Neural progenitor cell (in vitro differentiated cells): Measurements from ENCODE around the gene NDOR1. TPM values are rescaled to one million over a fixed set of nuclear protein-coding genes. Genes with fewer than 3 reads are reported as not detected.

ENCODE experiments used
- DNase-seq: peaks from one replicate; pipeline ENCODE4 v3.0.0-alpha.2; 2016; ENCODE audit warnings: low spot score
- H2AFZ ChIP-seq: fragments of 200-600 bp; sonication (generic); replicated peaks from 2 replicates; pipeline ENCODE4 v1.6.1; 2016; ENCODE audit warnings: antibody characterized with exemption
- H3F3A ChIP-seq: fragments of 200-600 bp; sonication (generic); 2 replicates; pipeline ENCODE4 v1.6.1; 2016; ENCODE audit warnings: antibody characterized with exemption, low read depth
- H3K27ac ChIP-seq: fragments of 200-600 bp; sonication (generic); 2 replicates; pipeline ENCODE4 v1.5.1; 2016; ENCODE audit warnings: mild to moderate bottlenecking
- H3K27me3 ChIP-seq: fragments of 200-600 bp; sonication (generic); 2 replicates; pipeline ENCODE4 v1.6.1; 2016; ENCODE audit warnings: mild to moderate bottlenecking, moderate library complexity
- H3K36me3 ChIP-seq: fragments of 200-600 bp; sonication (generic); 2 replicates; pipeline ENCODE4 v1.5.1; 2016
- H3K4me1 ChIP-seq: fragments of 200-600 bp; sonication (generic); 2 replicates; pipeline ENCODE4 v1.6.1; 2016; ENCODE audit warnings: mixed run types
- H3K4me2 ChIP-seq: fragments of 200-600 bp; sonication (generic); 2 replicates; pipeline ENCODE4 v1.6.1; 2016
- H3K4me3 ChIP-seq: fragments of 200-600 bp; sonication (generic); 2 replicates; pipeline ENCODE4 v1.5.1; 2016
- H3K79me2 ChIP-seq: fragments of 200-600 bp; sonication (generic); 2 replicates; pipeline ENCODE4 v1.6.1; 2016; ENCODE audit warnings: low read depth
- H3K9ac ChIP-seq: fragments of 200-600 bp; sonication (generic); 2 replicates; pipeline ENCODE4 v1.6.1; 2016
- H3K9me3 ChIP-seq: fragments of 200-600 bp; sonication (generic); 2 replicates; pipeline ENCODE4 v1.5.1; 2016; ENCODE audit warnings: low read depth
- H4K20me1 ChIP-seq: fragments of 200-600 bp; sonication (generic); 2 replicates; pipeline ENCODE4 v1.6.1; 2016; ENCODE audit warnings: low read depth
- H3K27ac Mint-ChIP-seq: 3 replicates; pipeline ENCODE4 v1.8.0; 2021; ENCODE audit warnings: mixed read lengths
- H3K27me3 Mint-ChIP-seq: 2 replicates; pipeline ENCODE4 v1.8.0; 2022; ENCODE audit warnings: low read depth, mild to moderate bottlenecking, inconsistent platforms, moderate library complexity, mixed read lengths; ENCODE audit not compliant: insufficient read depth
- H3K36me3 Mint-ChIP-seq: 3 replicates; pipeline ENCODE4 v1.8.0; 2021; ENCODE audit warnings: mixed read lengths
- H3K4me1 Mint-ChIP-seq: 3 replicates; pipeline ENCODE4 v1.8.0; 2021; ENCODE audit warnings: mixed read lengths
- H3K4me3 Mint-ChIP-seq: 3 replicates; pipeline ENCODE4 v1.8.0; 2021; ENCODE audit warnings: mild to moderate bottlenecking, moderate library complexity, mixed read lengths
- H3K9me3 Mint-ChIP-seq: 3 replicates; pipeline ENCODE4 v1.8.0; 2020; ENCODE audit warnings: mixed read lengths
- CTCF ChIP-seq: fragments of 200-600 bp; sonication (generic); IDR thresholded peaks from 2 replicates; pipeline ENCODE4 v1.5.1; 2017; ENCODE audit warnings: antibody characterized with exemption, mild to moderate bottlenecking
- EZH2 ChIP-seq: fragments of 200-600 bp; sonication (generic); IDR thresholded peaks from 2 replicates; pipeline ENCODE4 v1.6.1; 2017; ENCODE audit warnings: antibody characterized with exemption, mild to moderate bottlenecking, moderate library complexity
- EZH2phosphoT487 ChIP-seq: fragments of 200-600 bp; sonication (generic); IDR thresholded peaks from 2 replicates; pipeline ENCODE4 v1.6.1; 2017; ENCODE audit warnings: antibody characterized with exemption
- total RNA-seq: library from RNA; depleted of rRNA; stranded (reverse); fragments of >200 nt; gene quantifications from 2 replicates; pipeline ENCODE4 v1.2.3, GENCODE V29; 2015; ENCODE audit warnings: low replicate concordance

The NDOR1 gene
- total RNA-seq, 1 donor from 2014 or later: 5.1 TPM

- no peak overlapping the region for H3K27ac Mint-ChIP-seq
- no peak overlapping the region for H3K27ac ChIP-seq
- H3K4me3 Mint-ChIP-seq: no peak overlapping the region
- H3K4me1 Mint-ChIP-seq: peaks cover 3% of the 10 kb centered on the region
- no peak for DNase-seq
- no peak overlapping the region for H3K4me2 ChIP-seq
- no peak overlapping the region for H2AFZ ChIP-seq
- no peak overlapping the region for H3K9ac ChIP-seq
- H3K27me3 Mint-ChIP-seq: peaks cover 46% of the 10 kb centered on the region
- TF ChIP-seq EZH2phosphoT487 (no peak), EZH2 (no peak), CTCF (no peak)
- H3K9me3 ChIP-seq: no peaks in the 10 kb centered on the region
- peaks cover 22% of the 10 kb centered on the region for H3K4me1 ChIP-seq
- no peaks in the 10 kb centered on the region for H3K79me2 ChIP-seq
- no peaks in the 10 kb centered on the region for H3K9me3 Mint-ChIP-seq
- H3K27me3 ChIP-seq: peaks cover 100% of the 10 kb centered on the region
- no peaks in the 10 kb centered on the region for H3K36me3 Mint-ChIP-seq
- peaks cover 66% of the 10 kb centered on the region for H4K20me1 ChIP-seq
- peaks cover 20% of the 10 kb centered on the region for H3F3A ChIP-seq
- H3K4me3 ChIP-seq: no peak overlapping the region
- H3K36me3 ChIP-seq: no peaks in the 10 kb centered on the region
Observed at GRCh38 chr9:137165250-137165836, 40.2 kb upstream of the NDOR1 start.

- Histone ChIP-seq H3K36me3 (no peaks in the 10 kb centered on the region), H3K4me1 (peaks cover 22% of the 10 kb centered on the region), H3F3A (peaks cover 20% of the 10 kb centered on the region), H3K4me2 (no peak overlapping the region), H3K9me3 (no peaks in the 10 kb centered on the region), H2AFZ (no peak overlapping the region), H3K79me2 (no peaks in the 10 kb centered on the region), H3K27ac (no peak overlapping the region), H3K27me3 (peaks cover 100% of the 10 kb centered on the region), H3K4me3 (no peak overlapping the region), H4K20me1 (peaks cover 68% of the 10 kb centered on the region), H3K9ac (no peak overlapping the region)
- no peaks in the 10 kb centered on the region for H3K9me3 Mint-ChIP-seq
- DNase-seq: no peak
- TF ChIP-seq EZH2: no peak
- TF ChIP-seq CTCF: no peak
- no peak for TF ChIP-seq EZH2phosphoT487
- H3K4me3 Mint-ChIP-seq: no peak overlapping the region
- peaks cover 48% of the 10 kb centered on the region for H3K27me3 Mint-ChIP-seq
- peaks cover 3% of the 10 kb centered on the region for H3K4me1 Mint-ChIP-seq
- H3K36me3 Mint-ChIP-seq: no peaks in the 10 kb centered on the region
- H3K27ac Mint-ChIP-seq: no peak overlapping the region
Observed at GRCh38 chr9:137166380-137167229, 38.9 kb upstream of the NDOR1 start.

DNA sequence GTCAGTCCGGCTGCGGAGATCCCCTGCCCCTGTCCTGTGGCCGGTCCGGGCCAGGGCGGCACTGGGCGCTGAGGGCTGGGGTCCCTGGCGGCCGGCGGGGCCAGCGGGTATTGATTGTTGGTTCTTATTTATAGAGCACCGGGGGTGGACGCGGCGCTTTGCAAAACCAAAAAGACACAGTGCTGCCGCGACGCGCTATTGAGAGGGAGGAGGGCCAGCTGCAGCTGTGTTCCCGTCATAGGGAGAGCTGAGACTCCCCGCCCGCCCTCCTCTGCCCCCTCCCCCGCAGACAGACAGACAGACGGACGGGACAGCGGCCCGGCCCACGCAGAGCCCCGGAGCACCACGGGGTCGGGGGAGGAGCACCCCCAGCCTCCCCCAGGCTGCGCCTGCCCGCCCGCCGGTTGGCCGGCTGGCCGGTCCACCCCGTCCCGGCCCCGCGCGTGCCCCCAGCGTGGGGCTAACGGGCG lies 38.2 kb upstream of the NDOR1 start:
- no peaks in the 10 kb centered on the region for H3K9me3 ChIP-seq
- peak overlapping the region; percentile 93 for H3K4me2 ChIP-seq
- Mint-ChIP-seq H3K9me3 (no peaks in the 10 kb centered on the region), H3K4me3 (no peak overlapping the region), H3K4me1 (peaks cover 3% of the 10 kb centered on the region), H3K27ac (no peak overlapping the region), H3K27me3 (peaks cover 47% of the 10 kb centered on the region), H3K36me3 (no peaks in the 10 kb centered on the region)
- no peak overlapping the region for H3K9ac ChIP-seq
- peaks cover 100% of the 10 kb centered on the region for H3K27me3 ChIP-seq
- peaks cover 17% of the 10 kb centered on the region for H3F3A ChIP-seq
- no peaks in the 10 kb centered on the region for H3K79me2 ChIP-seq
- H3K27ac ChIP-seq: no peak overlapping the region
- DNase-seq: no peak
- H3K36me3 ChIP-seq: no peaks in the 10 kb centered on the region
- H2AFZ ChIP-seq: no peak overlapping the region
- peaks cover 68% of the 10 kb centered on the region for H4K20me1 ChIP-seq
- H3K4me3 ChIP-seq: no peak overlapping the region
- TF ChIP-seq CTCF (no peak), EZH2phosphoT487 (no peak), EZH2 (no peak)
- peaks cover 18% of the 10 kb centered on the region for H3K4me1 ChIP-seq
